HUES6 (cell line): ENCODE results near the gene OSGIN1.

Experiments used
- H3K27ac ChIP-seq: 2 replicates; pipeline ENCODE4 v1.7.0; 2013; ENCODE audit warnings: low read depth, mild to moderate bottlenecking, low read length, inconsistent platforms
- H3K27me3 ChIP-seq: 2 replicates; pipeline ENCODE4 v1.6.1; 2013; ENCODE audit warnings: low read length; ENCODE audit not compliant: control insufficient read depth, insufficient read depth
- H3K36me3 ChIP-seq: 2 replicates; pipeline ENCODE4 v1.6.1; 2013; ENCODE audit warnings: low read length; ENCODE audit not compliant: control insufficient read depth, insufficient read depth
- H3K4me1 ChIP-seq: 2 replicates; pipeline ENCODE4 v1.6.1; 2013; ENCODE audit warnings: low read length; ENCODE audit not compliant: control insufficient read depth, insufficient read depth
- H3K4me3 ChIP-seq: 2 replicates; pipeline ENCODE4 v1.5.1; 2013; ENCODE audit warnings: low read depth, low read length
- H3K9ac ChIP-seq: one replicate; pipeline ENCODE4 v1.6.1; 2013; ENCODE audit warnings: mild to moderate bottlenecking, low read length
- H3K9me3 ChIP-seq: 2 replicates; pipeline ENCODE4 v1.6.1; 2013; ENCODE audit warnings: low read depth, low read length; ENCODE audit not compliant: control insufficient read depth, insufficient read depth

The OSGIN1 gene

DNA sequence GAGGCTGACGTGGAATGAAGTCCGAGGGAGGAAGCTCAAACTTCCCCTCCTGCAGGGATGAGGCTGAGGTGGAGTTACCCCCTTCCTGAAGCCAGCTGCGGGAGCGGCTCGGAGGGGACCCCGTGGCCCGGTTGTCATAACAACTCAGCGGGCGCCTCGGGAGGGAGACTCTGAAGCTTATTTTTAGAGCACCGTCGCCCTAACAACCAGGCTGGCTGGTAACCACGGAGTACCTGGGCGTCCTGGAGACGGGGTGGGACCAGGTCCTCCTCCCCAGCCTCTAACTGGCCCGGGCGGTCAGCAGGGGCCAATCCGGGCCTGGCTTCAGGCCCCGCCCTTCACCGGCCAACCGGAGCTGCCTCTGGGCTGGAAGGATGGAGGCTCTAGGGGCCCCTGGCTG lies 42.7 kb downstream of the OSGIN1 start:
- Histone ChIP-seq H3K36me3 (no peaks in the 10 kb centered on the region), H3K27ac (no peak overlapping the region), H3K27me3 (no peaks in the 10 kb centered on the region), H3K9me3 (no peaks in the 10 kb centered on the region), H3K4me3 (no peak overlapping the region), H3K4me1 (peaks cover under 1% of the 10 kb centered on the region; the same call in 1 of the 2 replicates), H3K9ac (no peak overlapping the region)

DNA sequence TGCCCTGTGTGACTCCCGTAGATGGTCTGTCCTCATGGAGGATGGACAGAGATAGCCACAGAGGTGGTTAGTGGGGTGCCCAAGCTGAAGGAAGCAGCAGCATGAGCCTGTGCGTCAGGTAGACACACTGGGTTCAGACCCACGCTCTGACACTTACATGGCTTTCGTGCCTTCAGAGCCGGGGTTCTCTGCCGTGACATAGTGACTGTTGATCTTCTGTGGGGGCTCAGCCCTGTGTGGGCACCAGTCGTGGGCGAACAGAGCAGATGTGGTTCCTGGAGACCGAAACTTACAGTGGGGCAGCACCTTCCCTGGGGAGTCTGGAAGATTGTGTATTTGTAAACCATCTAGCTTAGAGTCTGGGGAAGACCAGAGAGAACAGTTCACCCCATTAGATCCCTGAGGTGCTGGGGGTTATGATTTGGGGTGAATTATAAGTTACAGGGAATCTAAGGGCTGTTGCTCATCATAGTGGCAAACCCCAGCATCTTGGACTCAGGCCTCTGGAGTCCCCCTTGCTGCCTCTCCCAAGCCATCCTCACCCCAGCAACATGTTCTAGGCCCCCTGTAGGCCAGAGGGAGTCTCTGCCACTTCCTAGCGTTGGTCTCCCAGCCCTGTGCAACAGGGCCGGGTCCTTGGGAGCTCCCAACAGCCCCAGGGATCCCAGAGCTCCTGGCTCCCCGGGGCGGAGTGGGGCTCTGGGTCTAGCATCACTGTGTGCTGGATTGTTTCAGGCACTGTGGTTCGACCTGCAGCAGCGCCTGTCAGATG lies 43.6 kb downstream of the OSGIN1 start:
- no peaks in the 10 kb centered on the region for H3K36me3 ChIP-seq
- no peak overlapping the region for H3K27ac ChIP-seq
- H3K9me3 ChIP-seq = no peaks in the 10 kb centered on the region
- no peak overlapping the region for H3K4me3 ChIP-seq
- H3K9ac ChIP-seq = no peak overlapping the region
- H3K27me3 ChIP-seq = no peaks in the 10 kb centered on the region
- peaks cover 5% of the 10 kb centered on the region; the same call in 1 of the 2 replicates for H3K4me1 ChIP-seq

DNA sequence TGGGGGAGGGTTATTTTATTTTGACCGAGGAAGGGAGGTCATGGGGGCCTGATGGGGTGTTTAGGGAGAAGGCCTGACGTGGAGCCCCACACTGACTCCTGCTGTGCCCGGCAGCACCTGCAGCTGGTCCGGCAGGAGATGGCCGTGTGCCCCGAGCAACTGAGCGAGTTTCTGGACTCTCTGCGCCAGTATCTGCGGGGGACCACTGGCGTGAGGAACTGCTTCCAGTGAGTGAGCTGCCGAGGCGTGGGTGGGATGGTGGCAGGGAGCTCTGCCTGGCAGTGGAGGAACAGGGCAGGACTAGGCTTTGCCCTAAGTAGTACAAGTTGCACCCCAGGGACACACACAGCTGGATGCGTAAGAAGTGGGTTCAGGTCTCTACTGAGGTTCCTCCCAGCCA lies 45.1 kb downstream of the OSGIN1 start:
- peaks cover 5% of the 10 kb centered on the region; the same call in 1 of the 2 replicates for H3K4me1 ChIP-seq
- H3K4me3 ChIP-seq = no peak overlapping the region
- H3K9me3 ChIP-seq = no peaks in the 10 kb centered on the region
- no peaks in the 10 kb centered on the region for H3K27me3 ChIP-seq
- H3K27ac ChIP-seq = no peak overlapping the region
- no peak overlapping the region for H3K9ac ChIP-seq
- no peaks in the 10 kb centered on the region for H3K36me3 ChIP-seq

DNA sequence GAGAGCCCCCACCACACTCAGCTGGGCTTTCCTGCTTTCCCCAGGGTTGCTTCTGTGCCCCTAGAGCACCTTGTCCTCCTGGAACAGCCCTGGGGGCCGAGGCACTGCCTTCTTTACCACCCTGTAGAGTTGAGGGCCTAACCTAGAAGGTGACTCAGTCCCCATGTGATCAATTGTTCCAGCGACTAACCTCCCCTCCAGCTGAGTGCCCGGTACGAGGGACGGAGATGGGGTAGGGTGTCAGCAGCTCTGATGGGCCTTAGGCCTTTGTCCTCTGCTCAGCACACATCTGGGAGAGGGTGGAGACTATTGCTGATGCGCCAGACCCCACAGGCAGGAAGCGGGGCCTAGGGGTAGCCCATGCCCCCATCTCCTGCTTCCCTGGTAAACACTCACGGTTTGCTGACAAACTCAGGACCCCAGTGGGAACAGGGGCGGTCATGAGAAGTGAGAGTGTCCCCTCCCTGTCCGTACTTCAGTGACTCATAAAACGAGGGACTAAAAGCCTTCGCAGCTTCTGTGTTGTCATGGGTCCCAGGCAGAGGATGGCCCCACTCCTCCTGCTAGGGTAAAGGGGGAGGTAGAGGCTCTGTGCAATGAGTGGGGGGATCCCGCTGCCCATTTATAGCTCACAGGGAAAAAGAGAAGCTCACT lies 48.1 kb downstream of the OSGIN1 start:
- Histone ChIP-seq H3K9ac (no peak overlapping the region), H3K36me3 (no peaks in the 10 kb centered on the region), H3K4me3 (no peak overlapping the region), H3K9me3 (no peaks in the 10 kb centered on the region), H3K4me1 (peaks cover 5% of the 10 kb centered on the region; the same call in 1 of the 2 replicates), H3K27me3 (no peaks in the 10 kb centered on the region; the same call in 1 of the 2 replicates), H3K27ac (no peak overlapping the region)

DNA sequence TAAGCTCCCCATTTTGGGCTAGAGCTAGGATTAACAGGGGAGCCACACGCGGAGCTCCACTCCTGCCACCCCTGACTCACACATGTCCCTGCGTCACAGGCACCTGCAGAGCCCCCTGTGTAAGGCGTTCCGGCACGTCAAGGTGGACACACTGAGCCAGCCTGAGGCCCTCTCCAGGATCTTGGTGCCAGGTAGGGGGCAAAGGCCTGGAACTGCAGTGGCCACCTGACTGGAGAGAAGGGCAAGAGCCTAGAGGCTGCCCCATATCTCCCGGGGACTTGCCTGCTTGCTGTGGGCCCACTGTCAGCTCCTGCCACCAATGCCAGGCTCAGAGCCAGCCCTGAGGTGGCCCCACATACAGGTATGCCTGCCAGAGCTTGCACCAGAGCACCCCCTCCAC lies 48.7 kb downstream of the OSGIN1 start:
- Histone ChIP-seq H3K4me1 (peaks cover 5% of the 10 kb centered on the region; the same call in 1 of the 2 replicates), H3K4me3 (no peak overlapping the region), H3K9me3 (no peaks in the 10 kb centered on the region), H3K27ac (no peak overlapping the region), H3K27me3 (no peaks in the 10 kb centered on the region; the same call in 1 of the 2 replicates), H3K9ac (no peak overlapping the region), H3K36me3 (no peaks in the 10 kb centered on the region)

DNA sequence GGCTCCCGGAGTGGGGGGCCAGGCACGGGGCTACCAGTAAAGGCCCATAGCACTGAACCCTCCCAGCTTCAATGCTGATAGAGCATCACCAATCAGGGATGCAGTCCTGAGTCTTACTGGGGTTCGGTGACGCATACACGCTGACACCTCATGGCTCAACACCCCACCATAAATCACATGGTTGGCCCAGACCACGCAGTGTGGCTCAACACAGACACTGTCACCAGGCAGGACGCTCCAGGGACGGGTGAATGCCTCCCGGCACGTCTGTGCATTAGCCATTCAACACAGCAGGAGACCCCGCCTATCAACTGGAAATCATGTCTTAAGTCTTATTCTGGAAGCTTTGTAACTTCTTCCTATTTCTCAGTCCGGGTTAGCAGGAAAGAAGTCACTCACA lies 50.0 kb downstream of the OSGIN1 start:
- no peaks in the 10 kb centered on the region; the same call in 1 of the 2 replicates for H3K27me3 ChIP-seq
- peaks cover 5% of the 10 kb centered on the region; the same call in 1 of the 2 replicates for H3K4me1 ChIP-seq
- no peaks in the 10 kb centered on the region for H3K9me3 ChIP-seq
- H3K4me3 ChIP-seq = no peak overlapping the region
- no peaks in the 10 kb centered on the region for H3K36me3 ChIP-seq
- no peak overlapping the region for H3K27ac ChIP-seq
- no peak overlapping the region for H3K9ac ChIP-seq

DNA sequence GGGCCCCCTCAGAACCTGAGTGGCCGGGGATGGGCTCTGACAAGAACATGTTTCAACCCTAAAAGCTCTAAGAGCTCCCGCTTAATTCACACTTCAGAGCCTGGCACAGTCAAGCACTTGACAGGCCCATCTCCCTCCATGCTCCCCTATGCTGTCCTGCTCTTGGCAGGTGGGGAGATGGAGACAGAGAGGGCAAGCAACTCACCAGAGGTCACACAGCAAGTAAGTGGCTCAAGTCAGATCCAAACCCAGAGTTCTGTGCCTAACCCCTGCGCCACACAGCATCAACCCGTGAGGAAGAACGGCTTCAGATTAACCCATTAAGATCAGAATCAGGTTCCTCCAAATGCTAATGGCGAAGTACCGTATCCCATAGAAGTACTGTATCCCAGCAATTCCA lies 51.4 kb downstream of the OSGIN1 start:
- Histone ChIP-seq H3K27me3 (no peaks in the 10 kb centered on the region; the same call in 1 of the 2 replicates), H3K27ac (no peak overlapping the region), H3K4me3 (no peak overlapping the region)

DNA sequence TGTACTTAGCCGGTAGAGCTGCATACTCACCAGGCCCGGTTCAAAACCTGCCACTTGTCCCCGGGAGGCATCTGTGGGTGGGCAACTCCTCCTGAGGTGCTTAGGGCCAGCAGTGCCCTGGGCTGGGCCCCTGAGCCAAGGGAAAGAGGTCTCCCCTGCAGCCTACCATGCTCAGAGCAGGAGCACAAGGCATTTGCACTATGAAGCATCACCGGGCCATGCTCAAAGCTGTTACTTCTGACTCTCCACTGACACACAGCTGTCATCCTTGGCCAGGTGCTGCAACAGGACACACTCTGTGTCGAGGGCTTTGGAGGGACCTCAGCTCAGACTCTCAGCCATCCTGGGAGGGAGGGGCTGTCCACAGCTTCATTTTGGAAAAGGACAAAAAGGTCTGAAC lies 52.4 kb downstream of the OSGIN1 start:
- peaks cover 5% of the 10 kb centered on the region; the same call in 1 of the 2 replicates for H3K4me1 ChIP-seq
- no peak overlapping the region for H3K9ac ChIP-seq
- peaks cover 4% of the 10 kb centered on the region for H3K9me3 ChIP-seq
- no peak overlapping the region for H3K4me3 ChIP-seq
- no peak overlapping the region for H3K27ac ChIP-seq
- no peaks in the 10 kb centered on the region; the same call in 1 of the 2 replicates for H3K27me3 ChIP-seq
- no peaks in the 10 kb centered on the region for H3K36me3 ChIP-seq

More for the DNA sequence above, 51.4 kb downstream of the OSGIN1 start:
- Histone ChIP-seq H3K36me3 (no peaks in the 10 kb centered on the region), H3K9me3 (peaks cover 4% of the 10 kb centered on the region), H3K9ac (no peak overlapping the region), H3K4me1 (peaks cover 5% of the 10 kb centered on the region; the same call in 1 of the 2 replicates)

DNA sequence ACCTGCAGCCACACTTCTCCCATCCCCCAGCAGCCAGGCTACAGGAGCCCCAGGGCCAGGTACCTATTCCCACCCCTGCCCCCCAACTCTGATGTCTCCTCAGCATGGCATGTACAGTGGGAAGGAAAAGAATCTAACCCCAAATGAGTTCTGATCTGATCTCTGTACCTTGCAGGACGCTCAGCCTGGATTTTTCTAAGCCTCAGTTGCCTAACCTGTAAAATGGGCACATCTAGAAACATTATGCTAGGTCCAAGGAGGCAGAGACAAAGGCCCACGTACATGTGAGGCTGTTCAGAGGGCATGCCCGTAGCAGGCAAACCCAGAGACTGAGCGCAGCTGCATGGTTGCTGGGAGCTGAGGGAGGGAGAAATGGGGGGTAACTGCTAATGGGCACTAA lies 54.5 kb downstream of the OSGIN1 start:
- no peaks in the 10 kb centered on the region for H3K4me1 ChIP-seq
- H3K27me3 ChIP-seq = no peaks in the 10 kb centered on the region; the same call in 1 of the 2 replicates
- no peak overlapping the region for H3K27ac ChIP-seq
- no peak overlapping the region for H3K4me3 ChIP-seq
- no peak overlapping the region for H3K9ac ChIP-seq
- no peaks in the 10 kb centered on the region for H3K36me3 ChIP-seq
- H3K9me3 ChIP-seq = peaks cover 4% of the 10 kb centered on the region

DNA sequence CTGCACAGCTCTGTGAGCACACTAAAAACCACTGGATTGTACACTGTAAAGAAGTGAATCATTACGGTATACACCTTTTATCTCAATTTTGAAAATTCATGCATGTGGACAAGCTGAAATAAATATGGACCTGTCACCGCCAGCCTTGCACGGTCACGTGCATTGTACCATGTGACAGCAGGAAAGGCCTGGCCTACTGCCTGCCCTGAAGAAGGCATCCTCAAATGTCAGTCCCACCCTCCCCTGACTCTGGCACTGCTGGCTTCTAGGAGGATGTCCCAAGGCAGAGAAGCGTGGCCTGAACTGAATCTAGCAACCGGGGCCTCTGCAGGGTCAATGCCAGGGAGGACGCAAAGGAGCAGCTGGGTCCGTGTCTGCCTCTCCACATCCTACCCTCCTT lies 54.9 kb downstream of the OSGIN1 start:
- Histone ChIP-seq H3K4me1 (no peaks in the 10 kb centered on the region), H3K9ac (no peak overlapping the region), H3K9me3 (peaks cover 4% of the 10 kb centered on the region), H3K27ac (no peak overlapping the region), H3K36me3 (no peaks in the 10 kb centered on the region), H3K4me3 (no peak overlapping the region), H3K27me3 (no peaks in the 10 kb centered on the region; the same call in 1 of the 2 replicates)

DNA sequence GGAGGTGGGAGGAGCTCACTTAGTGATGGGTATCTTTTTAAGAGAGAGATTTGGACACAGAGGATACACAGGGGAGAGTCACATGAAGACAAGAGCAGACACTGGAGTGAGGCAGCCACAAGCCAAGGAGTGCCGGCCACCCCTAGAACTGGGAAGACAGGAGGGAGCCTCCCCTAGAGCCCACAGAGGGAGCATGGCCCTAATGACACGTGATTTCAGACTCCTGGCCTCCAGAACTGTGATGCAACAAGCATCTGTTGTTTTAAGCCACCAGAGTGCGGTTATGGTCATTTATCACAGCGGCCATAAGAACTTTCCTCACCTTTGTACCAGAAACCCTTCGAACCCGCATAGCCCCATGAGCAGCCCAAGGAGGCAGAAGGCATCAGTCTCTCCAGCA lies 56.2 kb downstream of the OSGIN1 start:
- H3K27me3 ChIP-seq = no peaks in the 10 kb centered on the region; the same call in 1 of the 2 replicates
- no peak overlapping the region for H3K4me3 ChIP-seq
- peaks cover 4% of the 10 kb centered on the region for H3K9me3 ChIP-seq
- H3K4me1 ChIP-seq = no peaks in the 10 kb centered on the region
- no peaks in the 10 kb centered on the region for H3K36me3 ChIP-seq
- no peak overlapping the region for H3K9ac ChIP-seq
- H3K27ac ChIP-seq = no peak overlapping the region
